ENCODE measurements around the gene SNTA1. TPM values are rescaled to one million over a fixed set of nuclear protein-coding genes. Genes with fewer than 3 reads are reported as not detected.
A peak's percentile ranks its signal among the peaks of the same experiment; 100 is the strongest.

The SNTA1 gene
- total and polyA plus RNA-seq, 2 of the 8 experiments (the other 6 are each of a cell fraction or from before 2014, with no cell fraction given): 4.5 to 8.0 TPM

- H3K36me3 ChIP-seq (ENCODE audit: control insufficient read depth in 2 of 4, insufficient read depth in 4 of 4, low read length in 3 of 4): no peaks in the 10 kb centered on the region
- no peak overlapping the region for H2BK15ac ChIP-seq (ENCODE audit: low read length)
- DNase-seq (ENCODE audit: low read depth in 1 of 2, low spot score in 2 of 2) (no peak), FAIRE-seq (no peak)
- no peak overlapping the region for H3K4me3 ChIP-seq (ENCODE audit: extremely low read depth in 1 of 4, insufficient read depth in 2 of 4, low read depth in 3 of 4, low read length in 4 of 4)
- no peak overlapping the region; the same call in 1 of the 2 replicates for H2BK5ac ChIP-seq (ENCODE audit: low read depth, low read length)
- H3K4ac ChIP-seq (replicated peaks; ENCODE audit: insufficient read length, low read depth, low read length): no peak overlapping the region
- no peak overlapping the region for H4K8ac ChIP-seq (ENCODE audit: extremely low read depth, insufficient read depth, low read length)
- no peak overlapping the region for H4K91ac ChIP-seq (replicated peaks; ENCODE audit: insufficient read length, low read length)
- H2BK12ac ChIP-seq (ENCODE audit: low read depth, low read length): no peak overlapping the region
- POLR2A ChIA-PET (ENCODE audit: partially characterized antibody): interaction anchor here (1.8 kb wide), 1 partner anchor 14 kb away, joined by 6 read pairs; the partner anchor contains the start of gene CBFA2T2
- H3K14ac ChIP-seq (ENCODE audit: insufficient read length): no peak overlapping the region
- H3K23me2 ChIP-seq (ENCODE audit: low read depth, low read length): no peaks in the 10 kb centered on the region
- no peaks in the 10 kb centered on the region for H3K79me2 ChIP-seq (ENCODE audit: control insufficient read depth in 1 of 2, insufficient read depth in 2 of 2, low read length in 2 of 2)
- no peak overlapping the region for H3K27ac ChIP-seq (ENCODE audit: low read depth, low read length)
- no peak overlapping the region for H3K56ac ChIP-seq (replicated peaks; ENCODE audit: insufficient read length, low read depth, low read length)
- no peak overlapping the region for H2BK20ac ChIP-seq (ENCODE audit: low read length)
- no peaks in the 10 kb centered on the region for H3K27me3 ChIP-seq (replicated peaks in 1 of 4; ENCODE audit: control insufficient read depth in 3 of 4, extremely low read depth in 1 of 4, insufficient read depth in 3 of 4, low read length in 3 of 4)
- H3K9me3 ChIP-seq (ENCODE audit: insufficient read depth in 2 of 2, low read depth in 1 of 2, low read length in 1 of 2): no peaks in the 10 kb centered on the region
- no peak overlapping the region for H2AFZ ChIP-seq (ENCODE audit: low read length)
- H2AK5ac ChIP-seq (ENCODE audit: low read depth, low read length): no peak overlapping the region
- H4K5ac ChIP-seq (ENCODE audit: insufficient read length, low read depth, low read length): no peak overlapping the region
- H3K4me2 ChIP-seq (ENCODE audit: insufficient read depth in 1 of 2, low read depth in 2 of 2, low read length in 2 of 2): 0 out of 4 replicates have a peak overlapping the region, but pooled peaks of 1 of the 2 experiments have one; percentile 11
- no peaks in the 10 kb centered on the region for H3K79me1 ChIP-seq (ENCODE audit: low read depth, low read length)
- H3K18ac ChIP-seq (ENCODE audit: extremely low read depth, low read length): no peak overlapping the region
- H3K9ac ChIP-seq (replicated peaks in 1 of 4; ENCODE audit: extremely low read depth in 1 of 4, low read depth in 3 of 4, low read length in 3 of 4): no peak overlapping the region
- no peak overlapping the region for H3K23ac ChIP-seq (ENCODE audit: insufficient read length)
- peaks cover 3 to 18% (median 10%) of the 10 kb centered on the region in 4 experiments for H3K4me1 ChIP-seq (replicated peaks in 1 of 4; ENCODE audit: control insufficient read depth in 3 of 4, insufficient read depth in 4 of 4, low read length in 3 of 4)
- no peaks in the 10 kb centered on the region for H4K20me1 ChIP-seq (replicated peaks in 1 of 2; ENCODE audit: control insufficient read depth in 1 of 2, insufficient read depth in 2 of 2, low read length in 2 of 2)
- no peak overlapping the region for H2BK120ac ChIP-seq (replicated peaks; ENCODE audit: low read depth, low read length)
- CTCF ChIA-PET (ENCODE audit: partially characterized antibody): interaction anchor here (1.1 kb wide), 1 partner anchor 25 kb away, joined by 3 read pairs; no protein-coding TSS in a partner anchor
- 80% methylated on average over 11 of the region's 14 CpGs; no CpG with 5 or more reads in 1 of the 2 experiments for WGBS, 2 experiments (ENCODE audit: extremely low coverage in 1 of 2, insufficient coverage in 1 of 2, insufficient read length in 1 of 2, insufficient replicate concordance in 2 of 2, low coverage in 1 of 2, low lambda C conversion rate in 2 of 2, missing lambda C conversion rate in 1 of 2)
Observed at GRCh38 chr20:33475381-33476152, 32.0 kb upstream of the SNTA1 start.

Measured in H1 (cell line).